Esophagus squamous epithelium (tissue), 5 donors: ENCODE results near the gene RIMBP2. TPM values are rescaled to one million over a fixed set of nuclear protein-coding genes. Genes with fewer than 3 reads are reported as not detected.

Source experiments
- DNase-seq: peaks from one replicate; lab custom pipeline; 2025; lab: John Stamatoyannopoulos, UW
- H3K27ac ChIP-seq, 4 donors: fragments of 200-600 bp; sonication (generic); one replicate each; pipeline ENCODE4 v1.5.1; 2016 to 2019; ENCODE audit warnings: mild to moderate bottlenecking in 1 of 4
- H3K27me3 ChIP-seq, 4 donors: fragments of 200-600 bp; sonication (generic); 1 replicate in 3 of 4; 2 replicates in 1 of 4; pipeline versions ENCODE4 v1.5.1 to v1.6.0; 2017 to 2021; ENCODE audit warnings: antibody characterized with exemption in 1 of 4
- H3K36me3 ChIP-seq, 3 donors: fragments of 200-600 bp; sonication (generic); one replicate each; pipeline ENCODE4 v1.5.1; 2016 to 2019
- H3K4me1 ChIP-seq, 3 donors: fragments of 200-600 bp; sonication (generic); one replicate each; pipeline ENCODE4 v1.5.1; 2017 to 2019
- H3K4me3 ChIP-seq, 4 donors: fragments of 200-600 bp; sonication (generic); 1 replicate in 3 of 4; 2 replicates in 1 of 4; pipeline ENCODE4 v1.5.1; 2016 to 2019; ENCODE audit warnings: mild to moderate bottlenecking in 2 of 4, moderate library complexity in 1 of 4
- H3K9me3 ChIP-seq, 3 donors: fragments of 200-600 bp; sonication (generic); one replicate each; pipeline ENCODE4 v1.5.1; 2016 to 2019
- POLR2A ChIP-seq, 4 donors: fragments of 450-650 bp; IDR thresholded peaks; one replicate each; pipeline ENCODE4 v1.6.1; 2017; ENCODE audit warnings: antibody characterized with exemption in 4 of 4, mild to moderate bottlenecking in 4 of 4, moderate library complexity in 3 of 4
- WGBS, 2 donors: methylation state at CpG; one replicate each; pipeline ENCODE4 v1.1.5; 2018; 5-methylcytosine and 5-hydroxymethylcytosine counted together
- intact Hi-C: fragments of 100-400 bp; cut with DNase I; formaldehyde crosslinking; loops from one replicate; pipeline ENCODE4 v1.15.0; 2022
- total RNA-seq, 4 donors: library from RNA; depleted of rRNA; stranded (reverse); fragments of >200 nt; gene quantifications; one replicate each; pipeline ENCODE4 v1.1.0, GENCODE V29; 2016
- TF ChIP-seq, protein P1 (sequence below), 6 experiments: fragments of 450-650 bp in 4 of 6; fragments of 200-600 bp in 2 of 6; sonication (generic) in 2 of 6; IDR thresholded peaks; one replicate each; pipeline ENCODE4 v1.5.1; 2016 to 2019; ENCODE audit warnings: antibody characterized with exemption in 6 of 6, mild to moderate bottlenecking in 4 of 6, moderate library complexity in 4 of 6
- donor health status: DM: yes; HTN: yes; CAD: no.

The RIMBP2 gene
- total RNA-seq, 4 donors from 2014 or later = 0.08 to 0.76 (median 0.46) TPM

DNA sequence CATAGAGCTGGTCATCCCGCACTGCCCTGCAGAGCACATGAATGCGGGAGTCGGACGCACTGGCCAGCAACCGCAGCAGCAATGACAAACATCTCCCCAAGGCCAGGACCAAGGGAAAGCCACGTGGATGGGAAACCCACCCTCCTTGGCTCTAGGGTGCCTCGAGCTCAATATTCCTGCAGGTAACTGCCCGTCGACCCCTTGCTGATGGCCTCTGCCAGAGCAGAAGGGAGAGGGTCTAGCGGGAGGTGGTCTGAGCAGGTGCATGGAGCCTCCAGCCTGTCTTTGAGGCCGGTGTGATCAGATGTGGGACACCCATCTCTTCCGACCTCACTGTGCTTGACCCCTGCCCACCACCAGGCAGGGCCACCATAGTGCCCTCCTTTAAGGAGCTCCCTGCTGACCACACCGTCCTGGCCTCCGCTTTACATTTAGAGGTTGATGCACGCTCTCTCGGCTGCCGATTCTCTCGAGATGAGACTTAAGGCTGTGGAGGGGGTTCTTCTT is 288.7 kb downstream of the RIMBP2 start:
- H3K9me3 ChIP-seq = no peaks in the 10 kb centered on the region
- TF ChIP-seq, protein P1, sequence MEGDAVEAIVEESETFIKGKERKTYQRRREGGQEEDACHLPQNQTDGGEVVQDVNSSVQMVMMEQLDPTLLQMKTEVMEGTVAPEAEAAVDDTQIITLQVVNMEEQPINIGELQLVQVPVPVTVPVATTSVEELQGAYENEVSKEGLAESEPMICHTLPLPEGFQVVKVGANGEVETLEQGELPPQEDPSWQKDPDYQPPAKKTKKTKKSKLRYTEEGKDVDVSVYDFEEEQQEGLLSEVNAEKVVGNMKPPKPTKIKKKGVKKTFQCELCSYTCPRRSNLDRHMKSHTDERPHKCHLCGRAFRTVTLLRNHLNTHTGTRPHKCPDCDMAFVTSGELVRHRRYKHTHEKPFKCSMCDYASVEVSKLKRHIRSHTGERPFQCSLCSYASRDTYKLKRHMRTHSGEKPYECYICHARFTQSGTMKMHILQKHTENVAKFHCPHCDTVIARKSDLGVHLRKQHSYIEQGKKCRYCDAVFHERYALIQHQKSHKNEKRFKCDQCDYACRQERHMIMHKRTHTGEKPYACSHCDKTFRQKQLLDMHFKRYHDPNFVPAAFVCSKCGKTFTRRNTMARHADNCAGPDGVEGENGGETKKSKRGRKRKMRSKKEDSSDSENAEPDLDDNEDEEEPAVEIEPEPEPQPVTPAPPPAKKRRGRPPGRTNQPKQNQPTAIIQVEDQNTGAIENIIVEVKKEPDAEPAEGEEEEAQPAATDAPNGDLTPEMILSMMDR (IDR thresholded peaks at IDR 0.05) = no peak
- TF ChIP-seq POLR2A (IDR thresholded peaks at IDR 0.05) = no peak
- no peaks in the 10 kb centered on the region for H3K36me3 ChIP-seq
- WGBS, 2 donors = 84 to 88% methylated on average over 15 of the region's 18 CpGs
- intact Hi-C loops = no loop called here
- no peaks in the 10 kb centered on the region for H3K4me1 ChIP-seq
- H3K4me3 ChIP-seq = no peak overlapping the region
- no peaks in the 10 kb centered on the region for H3K27me3 ChIP-seq
- no peak overlapping the region for H3K27ac ChIP-seq
- DNase-seq = no peak

DNA sequence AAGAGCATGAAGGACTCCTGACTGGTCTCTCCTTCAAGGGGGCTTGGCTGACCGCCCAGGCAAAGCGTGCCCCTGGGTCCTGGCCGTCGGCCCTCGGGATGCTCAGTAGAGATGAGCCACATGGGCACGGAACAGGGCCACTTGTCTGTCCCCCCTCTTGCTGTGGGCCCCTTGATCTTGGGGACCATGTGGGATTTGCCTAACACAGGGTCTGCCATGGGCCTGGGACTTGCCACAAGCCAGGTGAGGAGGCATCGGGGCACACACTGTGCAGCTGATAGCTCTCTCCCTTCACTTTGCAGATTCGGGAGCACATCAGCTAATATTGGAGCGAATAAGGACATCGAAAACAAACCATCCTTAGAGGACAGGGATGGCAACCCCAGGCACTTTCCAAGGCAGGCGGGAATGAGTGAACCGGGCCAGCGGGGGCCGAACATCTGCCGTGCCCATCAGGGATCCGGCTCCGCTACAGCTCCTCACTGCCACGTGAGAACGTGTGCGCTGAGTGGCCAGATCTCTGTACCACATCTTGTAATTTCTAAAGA is 290.3 kb downstream of the RIMBP2 start:
- DNase-seq = no peak
- WGBS, 2 donors = 87 to 90% methylated on average over 14 to 16 of the region's 20 CpGs
- intact Hi-C loops = no loop called here

DNA sequence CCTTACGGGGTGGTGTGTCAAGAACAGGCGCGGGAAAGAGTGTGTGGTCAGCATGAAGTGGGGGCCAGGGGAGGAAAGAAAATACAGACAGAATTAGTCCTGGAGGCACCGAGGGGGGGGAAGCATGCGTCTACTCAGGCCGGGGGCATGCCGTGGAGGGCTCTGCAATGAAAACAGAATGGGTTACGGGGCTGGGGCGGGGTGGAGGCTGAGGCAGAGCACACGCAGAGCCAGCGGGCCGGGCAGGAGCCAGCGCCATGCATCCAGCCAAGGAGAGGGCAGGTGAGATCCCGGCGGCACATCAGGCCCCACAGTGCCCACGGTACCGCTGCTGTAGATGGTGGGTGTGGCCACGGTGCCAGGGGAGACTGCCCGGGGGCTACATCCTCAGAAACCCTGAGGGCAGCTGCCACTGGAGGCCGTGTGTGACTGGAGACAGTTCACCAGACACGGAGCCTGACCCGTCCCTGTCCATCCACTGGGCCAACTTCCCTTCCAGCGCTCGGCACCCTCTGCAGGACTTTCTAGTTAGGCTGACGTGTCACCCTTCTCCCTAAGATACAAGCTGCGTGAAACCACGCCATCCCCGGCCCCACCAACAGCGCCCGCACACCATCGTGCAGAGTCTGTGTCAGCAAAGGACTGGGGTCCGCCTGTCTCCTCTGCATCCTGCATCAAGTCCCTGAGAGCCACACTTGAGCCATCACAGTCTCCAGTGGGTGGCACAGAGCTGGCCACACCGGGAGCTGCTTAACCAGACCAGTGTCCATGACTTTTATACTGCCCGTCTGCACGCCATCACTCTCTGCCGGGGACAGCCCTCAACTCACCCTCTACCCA is 291.0 kb downstream of the RIMBP2 start:
- Histone ChIP-seq H3K4me1 (no peaks in the 10 kb centered on the region), H3K4me3 (no peak overlapping the region), H3K9me3 (no peaks in the 10 kb centered on the region), H3K27me3 (no peaks in the 10 kb centered on the region), H3K36me3 (no peaks in the 10 kb centered on the region), H3K27ac (no peak overlapping the region)
- WGBS, 2 donors = 87 to 95% methylated on average over 22 to 28 of the region's 36 CpGs
- TF ChIP-seq POLR2A (IDR thresholded peaks at IDR 0.05) = no peak
- TF ChIP-seq, protein P1 (IDR thresholded peaks at IDR 0.05) = no peak
- intact Hi-C loops = no loop called here
- no peak for DNase-seq

More for the DNA sequence above, 290.3 kb downstream of the RIMBP2 start:
- H3K36me3 ChIP-seq = no peaks in the 10 kb centered on the region
- no peak overlapping the region for H3K27ac ChIP-seq
- H3K4me1 ChIP-seq = no peaks in the 10 kb centered on the region
- no peaks in the 10 kb centered on the region for H3K27me3 ChIP-seq
- H3K9me3 ChIP-seq = no peaks in the 10 kb centered on the region
- H3K4me3 ChIP-seq = no peak overlapping the region
- TF ChIP-seq, protein P1 (IDR thresholded peaks at IDR 0.05) = no peak
- TF ChIP-seq POLR2A (IDR thresholded peaks at IDR 0.05) = no peak

DNA sequence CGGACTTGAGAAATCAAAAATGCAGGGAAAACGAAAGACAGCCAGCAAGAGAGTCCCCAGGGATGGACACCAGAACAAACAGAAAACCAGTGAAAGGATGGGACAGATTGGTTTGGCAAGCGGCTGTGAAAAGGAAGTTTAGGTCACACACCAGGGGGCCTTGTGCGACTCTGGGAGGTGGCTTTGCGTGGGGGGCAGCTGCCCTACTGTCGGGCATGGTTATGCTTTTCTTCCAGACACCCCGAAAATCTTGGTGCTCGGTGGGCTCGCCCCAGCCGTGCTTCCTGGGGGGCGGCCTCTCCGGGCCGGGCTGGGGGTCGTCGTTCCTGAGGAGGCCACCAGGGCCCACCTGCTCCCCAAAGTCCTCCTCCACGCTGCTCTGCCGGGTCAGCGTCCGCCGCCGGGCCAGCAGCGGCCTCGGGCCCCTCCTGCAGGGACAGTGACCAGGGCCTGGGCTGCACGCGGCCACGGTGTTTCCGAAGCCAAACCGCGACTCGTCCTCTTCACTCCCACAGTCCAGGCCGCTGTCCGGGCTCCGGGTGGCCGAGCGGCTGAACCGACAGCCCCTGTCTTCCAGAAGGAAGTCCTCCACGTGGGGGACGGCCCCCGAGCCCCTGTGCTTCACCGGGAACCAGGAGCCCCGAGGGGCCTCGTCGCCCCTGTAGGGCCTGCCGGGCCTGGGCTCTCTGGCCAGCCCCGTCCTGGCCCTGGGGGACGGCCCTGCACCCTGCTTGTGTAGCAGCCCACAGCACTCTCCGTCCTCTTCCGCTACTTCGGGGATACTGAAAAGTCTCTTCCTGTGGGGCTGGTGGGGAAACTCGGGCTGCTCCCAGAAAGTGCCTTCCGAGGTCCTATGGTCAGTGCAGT is 291.9 kb downstream of the RIMBP2 start:
- no peaks in the 10 kb centered on the region for H3K27me3 ChIP-seq
- H3K36me3 ChIP-seq = no peaks in the 10 kb centered on the region
- H3K9me3 ChIP-seq = no peaks in the 10 kb centered on the region
- intact Hi-C loops = no loop called here
- H3K4me3 ChIP-seq = no peak overlapping the region
- 84 to 90% methylated on average over 11 to 23 of the region's 51 CpGs for WGBS, 2 donors
- TF ChIP-seq POLR2A (IDR thresholded peaks at IDR 0.05) = no peak
- TF ChIP-seq, protein P1 (IDR thresholded peaks at IDR 0.05) = no peak
- no peak for DNase-seq
- no peaks in the 10 kb centered on the region for H3K4me1 ChIP-seq
- H3K27ac ChIP-seq = no peak overlapping the region
